Hematopoietic multipotent progenitor cell treated with erythropoietin and hydrocortisone succinate and interleukin-3 and kit ligand, for 8 days (in vitro differentiated cells): ENCODE results near the gene TOX4.

Experiments used
- DNase-seq: peaks from one replicate; pipeline ENCODE4 v3.0.0-alpha.2; 2015

TOX4 gene

GRCh38 chr14:21505012-21505553 is 28.1 kb downstream of the TOX4 start:
- DNase-seq, result peak; percentile 16

- DNase-seq, result no peak
Measured at GRCh38 chr14:21506557-21506956, 29.6 kb downstream of the TOX4 start.

GRCh38 chr14:21509432-21510143 is 32.6 kb downstream of the TOX4 start:
- peak; percentile 17 for DNase-seq

GRCh38 chr14:21510735-21511657 is 34.0 kb downstream of the TOX4 start, which contains the start of gene METTL3:
Gene METTL3 (minus strand): TSS chr14:21511340. CDS start chr14:21511223, 117 bp downstream.
- peak; percentile 99 for DNase-seq

GRCh38 chr14:21514341-21514740 is 37.3 kb downstream of the TOX4 start:
- no peak for DNase-seq

GRCh38 chr14:21518725-21519124 is 41.7 kb downstream of the TOX4 start:
- DNase-seq, result no peak

GRCh38 chr14:21520767-21521166 is 43.8 kb downstream of the TOX4 start:
- no peak for DNase-seq

GRCh38 chr14:21521501-21521900 is 44.5 kb downstream of the TOX4 start:
- no peak for DNase-seq

GRCh38 chr14:21523203-21523602 is 46.2 kb downstream of the TOX4 start:
- DNase-seq, result no peak

- DNase-seq, result no peak
Measured at GRCh38 chr14:21524575-21525490, 47.8 kb downstream of the TOX4 start.

- no peak for DNase-seq
Measured at GRCh38 chr14:21525571-21525961, 48.6 kb downstream of the TOX4 start.

GRCh38 chr14:21525962-21526671 is 49.1 kb downstream of the TOX4 start, which contains the start of gene SALL2:
Gene SALL2 (minus strand): TSS chr14:21526346. CDS start chr14:21526127, 219 bp downstream.
- DNase-seq, result peak; percentile 70

GRCh38 chr14:21526672-21527317 is 49.8 kb downstream of the TOX4 start:
- peak; percentile 36 for DNase-seq

GRCh38 chr14:21527318-21527679 is 50.3 kb downstream of the TOX4 start:
- no peak for DNase-seq

- peak; percentile 67 for DNase-seq
Measured at GRCh38 chr14:21528381-21529348, 51.7 kb downstream of the TOX4 start.

- DNase-seq, result no peak
Measured at GRCh38 chr14:21529515-21529914, 52.5 kb downstream of the TOX4 start.

GRCh38 chr14:21533294-21533693 is 56.3 kb downstream of the TOX4 start:
- no peak for DNase-seq

- DNase-seq, result no peak
Measured at GRCh38 chr14:21534576-21534975, 57.6 kb downstream of the TOX4 start.

GRCh38 chr14:21535545-21536417 is 58.8 kb downstream of the TOX4 start:
- no peak for DNase-seq
